CD4-positive, alpha-beta T cell treated with Interleukin-1 beta for 1 hour (primary cell): ENCODE results near the gene NCOA1.

Experiments used
- DNase-seq, 2 donors: peaks; one replicate each; pipeline ENCODE4 v3.0.0-alpha.2; 2020 to 2022

Gene NCOA1

DNA sequence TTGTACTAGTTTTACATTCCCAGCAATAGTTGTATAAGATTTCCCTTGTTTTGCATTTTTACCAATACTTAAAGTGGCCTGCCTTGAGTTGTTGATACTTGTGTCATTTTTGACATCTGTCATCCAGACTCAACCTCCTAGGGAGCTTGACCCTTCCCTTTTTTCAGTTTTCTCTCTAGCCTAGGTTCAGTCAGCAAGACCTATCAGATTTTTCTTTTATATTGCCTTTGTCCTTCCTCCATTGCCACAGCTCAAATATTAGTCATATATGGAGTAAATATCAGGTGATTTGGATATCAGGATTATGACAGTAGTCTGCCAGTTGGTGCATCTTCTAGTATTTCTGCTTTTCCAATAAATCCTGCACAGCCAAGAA, 315.6 kb downstream of the NCOA1 start:
- no peak for DNase-seq

DNA sequence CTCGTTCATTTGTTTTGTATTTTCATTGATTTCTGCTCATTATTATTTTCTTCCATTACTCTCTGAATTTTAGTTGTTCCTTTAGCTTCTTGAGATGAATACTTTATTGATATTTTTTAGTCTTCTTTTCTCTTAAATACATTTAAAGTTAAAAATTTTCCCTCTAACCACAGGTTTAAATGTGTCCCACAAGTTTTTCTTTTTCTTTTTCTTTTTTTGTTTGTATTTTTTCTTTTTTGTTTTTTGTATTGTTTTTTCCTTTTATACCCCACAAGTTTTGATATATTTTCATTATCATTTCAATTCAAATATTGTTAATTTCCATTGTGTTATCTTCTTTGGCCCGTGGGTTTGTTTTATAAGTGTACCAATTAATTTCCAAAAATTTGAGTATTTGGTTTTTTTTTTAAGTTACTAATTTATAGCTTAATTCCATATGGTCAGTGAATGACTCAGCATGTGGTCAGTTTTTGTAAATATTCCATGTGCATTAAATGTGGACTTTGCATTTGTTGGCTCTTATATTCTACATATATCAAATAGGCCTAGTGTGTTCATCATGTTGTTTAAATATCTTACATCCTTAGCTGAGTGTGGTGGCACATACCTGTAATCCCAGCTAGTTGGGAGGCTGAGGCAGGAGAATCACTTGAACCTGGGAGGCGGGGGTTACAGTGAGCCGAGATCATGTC, 318.4 kb downstream of the NCOA1 start:
- DNase-seq: no peak

DNA sequence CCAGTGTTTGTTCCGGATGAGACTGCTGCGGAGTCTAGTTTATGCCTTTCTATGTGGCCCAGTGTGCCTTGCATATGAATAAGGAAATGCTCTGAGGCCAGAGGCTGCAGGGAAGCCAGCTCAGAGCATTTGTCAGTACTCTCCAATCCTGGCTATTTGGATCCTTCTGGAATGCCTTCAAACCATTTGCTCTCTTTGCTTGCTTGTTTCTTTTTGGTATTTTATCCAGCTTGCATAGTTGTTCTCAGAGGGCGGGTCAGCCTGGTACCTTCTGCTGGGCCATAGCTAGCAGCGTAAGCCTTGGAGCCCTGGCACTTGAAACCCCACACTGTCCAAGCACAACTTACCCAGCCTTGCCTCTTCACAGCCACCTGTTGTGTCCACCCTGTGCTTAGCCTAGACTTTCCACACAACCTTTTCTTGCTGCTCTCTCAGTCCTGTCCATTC, 322.7 kb downstream of the NCOA1 start:
- DNase-seq: no peak

DNA sequence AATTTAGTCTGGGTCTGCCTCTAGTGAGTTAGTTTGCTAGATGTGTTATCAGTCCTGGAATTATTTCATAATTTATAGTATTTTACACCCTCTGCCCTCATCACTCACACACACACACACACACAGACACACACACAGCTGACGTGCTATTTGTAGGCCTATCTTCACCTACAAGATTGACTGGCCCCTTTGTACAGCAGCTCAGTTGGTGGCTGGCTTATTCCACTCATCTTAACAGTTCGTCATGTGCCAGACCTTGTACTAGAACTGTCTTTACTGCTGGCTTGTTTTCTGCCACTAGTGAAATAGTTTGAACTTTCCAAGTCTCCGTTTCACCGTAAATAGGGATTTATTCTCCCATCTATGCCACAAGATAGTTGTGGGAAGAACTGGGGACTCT, 323.5 kb downstream of the NCOA1 start:
- no peak for DNase-seq

DNA sequence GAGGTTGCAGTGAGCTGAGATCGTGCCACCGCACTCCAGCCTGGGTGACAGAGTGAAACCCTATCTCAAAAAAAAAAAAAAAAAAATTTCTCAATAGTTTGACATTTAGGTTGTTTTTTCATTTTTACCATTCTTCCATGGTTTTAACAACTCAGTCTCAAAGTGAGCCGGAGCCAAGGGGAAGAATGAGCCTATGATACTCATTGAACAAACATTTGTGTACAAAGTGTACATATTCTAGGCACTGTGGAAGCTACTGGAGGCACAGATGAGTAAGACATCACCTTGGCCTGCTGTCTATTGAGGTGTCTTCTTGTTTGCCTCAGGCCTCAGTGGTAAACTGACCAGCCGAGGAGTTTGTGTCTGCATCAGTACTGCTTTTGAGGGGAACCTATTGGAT, 324.1 kb downstream of the NCOA1 start:
- DNase-seq: no peak

DNA sequence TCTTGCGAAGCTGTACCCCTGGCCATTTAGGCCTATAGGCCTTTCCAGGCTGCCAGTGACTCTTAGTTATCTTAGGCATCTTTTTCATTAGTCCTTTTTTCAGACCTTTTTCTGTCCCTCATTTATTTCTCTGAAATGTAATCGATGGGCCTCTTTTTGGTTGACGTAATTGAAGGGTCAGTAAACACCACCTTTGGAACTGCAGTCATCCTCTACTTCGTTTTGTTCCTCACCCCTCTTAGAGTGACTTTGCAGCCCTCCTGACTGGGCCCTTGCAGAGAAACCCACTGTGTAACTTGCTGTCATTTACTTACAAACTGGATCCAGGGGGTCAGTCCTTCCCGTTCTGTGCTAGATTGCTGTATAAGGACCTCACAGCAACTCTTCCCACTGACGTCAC, 325.4 kb downstream of the NCOA1 start:
- no peak for DNase-seq

DNA sequence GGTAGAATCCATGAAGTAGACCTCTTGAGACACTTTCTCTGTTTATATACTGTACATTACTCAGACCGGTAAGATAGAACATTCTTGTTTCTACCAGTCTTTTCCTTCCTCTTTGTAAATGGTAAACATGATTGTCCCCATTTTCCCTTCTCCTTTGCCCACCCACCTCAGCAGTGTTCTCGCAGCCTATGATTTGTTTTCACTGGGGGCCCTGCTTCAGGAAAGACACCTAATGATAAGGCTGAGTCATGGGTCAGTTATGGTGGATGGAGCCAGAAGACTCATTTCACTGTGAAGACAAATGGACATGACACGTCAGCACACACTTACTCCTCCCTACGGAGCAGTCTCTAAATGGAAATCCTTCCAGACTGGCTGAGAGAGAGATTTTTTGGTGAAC, 325.8 kb downstream of the NCOA1 start:
- no peak for DNase-seq

DNA sequence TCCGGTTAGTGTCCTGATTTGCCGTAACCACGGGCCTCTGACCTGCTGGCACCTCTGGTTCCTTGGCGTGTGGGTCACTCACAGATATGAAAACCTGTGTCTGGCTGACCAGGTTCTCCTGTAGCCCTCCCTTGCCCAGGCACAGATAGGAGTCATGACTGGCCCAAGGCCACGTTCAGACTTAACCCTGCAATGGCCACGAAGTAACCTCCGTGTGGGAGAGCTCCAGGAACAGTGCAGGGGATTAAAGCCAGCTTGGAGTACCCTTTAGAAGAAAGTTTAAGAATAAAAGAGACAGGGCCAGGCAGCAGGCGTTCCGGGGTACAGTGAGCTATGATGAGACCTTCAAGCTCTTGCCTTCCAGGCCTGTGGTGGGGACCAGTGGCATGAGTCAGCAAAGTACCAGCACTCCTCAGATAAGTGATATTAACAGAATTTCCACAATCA, 327.7 kb downstream of the NCOA1 start:
- DNase-seq: no peak

DNA sequence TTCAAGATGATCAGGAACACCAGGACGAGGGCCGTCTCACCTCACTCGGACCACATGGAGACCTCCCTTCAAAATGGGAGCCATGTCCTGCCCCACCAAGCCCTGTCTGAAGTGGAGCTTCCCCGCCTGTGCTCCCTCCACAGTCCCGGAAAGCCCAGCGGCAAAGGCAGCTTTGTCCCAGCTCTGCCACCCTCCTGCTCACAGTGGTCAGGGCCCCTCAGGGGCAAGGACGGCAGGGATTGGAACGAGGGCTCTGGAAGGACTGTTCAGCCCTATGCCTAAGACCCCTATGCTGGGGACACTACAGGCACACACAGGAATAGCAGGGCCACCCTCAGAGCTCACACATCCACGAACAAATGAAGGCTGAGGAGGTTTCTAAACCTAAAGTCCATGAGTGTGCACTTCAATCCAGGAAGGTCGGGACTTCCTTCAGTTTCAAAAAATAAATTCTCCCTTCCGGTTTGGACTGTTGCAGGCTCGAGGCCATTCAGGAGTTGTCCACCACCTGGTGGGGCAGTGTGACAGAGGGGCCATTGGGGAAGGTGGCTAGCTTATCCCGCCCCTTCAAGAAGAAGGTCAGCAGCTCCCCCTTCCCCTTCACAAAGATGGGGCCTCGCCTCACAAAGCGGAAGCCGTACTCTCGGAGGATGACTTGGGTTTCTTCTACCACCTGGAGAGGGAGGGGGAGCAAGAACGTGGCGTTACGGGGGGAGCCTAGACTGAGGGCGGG, 328.6 kb downstream of the NCOA1 start:
- no peak for DNase-seq

DNA sequence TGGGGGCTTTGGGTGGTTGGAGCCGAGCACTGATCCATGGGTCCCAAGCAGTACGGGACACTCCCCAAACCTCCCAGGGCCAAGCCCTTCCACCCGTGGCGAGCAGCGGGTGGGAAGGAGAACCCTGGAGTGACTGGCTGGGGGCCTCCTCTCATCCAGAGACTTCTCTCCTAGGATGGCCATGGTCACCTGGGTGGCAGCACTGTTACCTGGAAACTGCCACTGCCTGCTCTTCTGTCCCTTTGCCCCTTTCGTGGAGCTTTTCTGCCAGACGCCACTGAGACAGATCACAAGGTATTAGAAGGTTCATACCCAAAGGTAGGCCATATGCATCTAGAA, 329.1 kb downstream of the NCOA1 start:
- DNase-seq: no peak
